T follicular helper cell (primary cell): ENCODE results near the gene S1PR2.
A peak's percentile ranks its signal among the peaks of the same experiment; 100 is the strongest.
"Not testable (repeated sequence)": the region's sequence is repeated elsewhere in the genome, so short reads cannot be mapped to it uniquely, and the experiment has no call there.

Experiments used
- DNase-seq: peaks from one replicate; pipeline ENCODE4 v3.0.0-alpha.2; 2020; ENCODE audit warnings: low read depth

Gene S1PR2

DNA sequence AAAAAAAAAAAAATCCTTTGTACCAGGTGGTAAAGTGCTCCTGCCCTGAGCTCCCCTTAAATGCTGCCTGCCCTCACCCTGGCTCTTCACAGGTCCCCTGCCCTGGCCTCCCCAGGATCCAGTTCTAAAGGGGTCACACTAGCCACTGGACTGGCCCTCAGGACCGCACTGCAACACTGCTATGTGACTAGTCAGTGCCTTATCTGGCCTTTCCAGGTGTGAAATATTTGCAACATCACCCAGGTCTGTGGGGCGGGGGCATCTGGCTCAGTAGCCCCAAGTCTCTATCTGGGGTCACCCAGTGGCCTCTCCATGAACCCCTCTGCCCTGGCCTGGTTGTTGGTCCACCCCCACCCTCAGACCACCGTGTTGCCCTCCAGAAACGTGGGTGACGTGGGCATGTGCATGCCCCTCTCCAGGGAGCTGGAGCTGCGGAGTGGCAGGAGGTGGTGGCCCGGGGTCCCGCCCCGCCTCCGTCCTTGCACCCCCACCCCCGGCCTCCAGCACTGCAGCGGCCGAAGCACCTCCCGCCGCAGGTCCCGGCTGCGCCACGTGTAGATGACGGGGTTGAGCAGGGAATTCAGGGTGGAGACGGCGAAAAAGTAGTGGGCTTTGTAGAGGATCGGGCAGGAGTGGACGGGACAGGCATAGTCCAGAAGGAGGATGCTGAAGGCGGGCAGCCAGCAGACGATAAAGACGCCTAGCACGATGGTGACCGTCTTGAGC lies 7.5 kb downstream of the S1PR2 start:
- no peak for DNase-seq

DNA sequence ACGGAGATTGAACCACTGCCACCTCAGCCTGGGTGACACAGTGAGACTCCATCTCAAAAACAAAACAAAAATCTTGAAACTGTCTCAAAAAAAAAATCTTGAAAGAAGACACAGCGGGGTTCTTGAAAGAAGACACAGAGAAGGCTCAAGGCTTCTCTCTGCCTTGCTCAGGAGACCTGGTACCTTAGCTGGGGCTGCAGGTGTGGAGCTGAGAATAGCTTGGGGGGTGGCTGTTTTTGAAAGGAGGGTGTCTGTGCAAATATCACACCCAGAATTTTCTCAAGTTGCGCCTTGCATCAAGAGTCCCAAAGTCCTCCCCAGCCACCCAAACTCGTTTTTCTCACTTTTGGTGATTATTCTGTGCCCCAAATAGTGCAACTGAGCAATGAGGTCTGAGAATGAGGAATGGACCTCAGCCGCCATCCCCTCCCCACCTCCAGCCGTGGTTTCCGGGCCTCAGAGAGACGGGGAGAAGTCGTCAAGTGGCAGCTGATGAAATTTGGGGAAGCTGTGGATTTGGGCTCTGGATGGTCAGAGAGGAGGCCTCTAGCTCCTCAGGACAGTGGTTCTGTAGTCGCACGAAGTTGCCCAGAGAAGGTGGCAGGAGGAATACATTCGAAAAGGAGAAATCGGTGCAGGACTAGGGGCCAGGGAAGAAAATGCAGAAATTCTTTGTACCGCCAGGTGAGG lies 8.8 kb downstream of the S1PR2 start:
- DNase-seq = no peak

DNA sequence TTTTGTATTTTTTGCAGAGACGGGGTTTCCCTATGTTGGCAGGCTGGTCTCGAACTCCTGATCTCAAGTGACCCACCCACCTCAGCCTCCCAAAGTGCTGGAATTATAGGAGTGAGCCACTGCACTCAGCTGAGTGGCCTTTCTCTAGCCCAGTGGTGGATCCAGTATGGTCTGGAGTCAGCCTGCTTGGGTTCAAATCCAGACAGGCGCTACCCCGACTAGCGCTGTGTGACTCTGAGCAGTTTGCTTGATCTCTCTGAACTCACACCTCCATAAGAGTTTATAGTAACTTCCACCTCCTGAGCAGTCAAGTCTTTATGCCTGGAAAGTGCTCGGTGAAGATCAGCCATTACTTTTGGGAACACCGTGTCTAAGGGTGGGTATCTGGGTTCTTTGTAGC lies 10.4 kb downstream of the S1PR2 start:
- DNase-seq = no peak

DNA sequence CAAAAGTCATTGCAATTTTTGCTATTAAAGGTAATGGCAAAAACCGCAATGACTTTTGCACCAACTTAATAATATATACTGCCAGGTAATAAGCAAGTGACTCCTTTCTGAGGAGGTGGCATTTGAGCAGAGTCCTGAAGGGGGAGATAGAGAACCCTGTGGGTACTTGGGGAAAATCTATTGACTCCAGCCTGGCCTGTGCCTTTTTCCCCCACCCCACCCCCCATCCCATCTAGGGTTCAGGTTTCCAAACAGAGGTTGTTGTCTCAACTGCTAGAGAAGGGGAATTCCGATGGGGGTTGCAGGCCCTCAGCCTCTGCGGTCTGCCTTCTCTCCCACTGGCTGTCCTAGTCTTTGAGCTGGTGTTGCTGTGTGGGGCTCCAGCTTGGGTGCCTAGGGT lies 11.5 kb downstream of the S1PR2 start:
- peak; percentile 25 for DNase-seq

DNA sequence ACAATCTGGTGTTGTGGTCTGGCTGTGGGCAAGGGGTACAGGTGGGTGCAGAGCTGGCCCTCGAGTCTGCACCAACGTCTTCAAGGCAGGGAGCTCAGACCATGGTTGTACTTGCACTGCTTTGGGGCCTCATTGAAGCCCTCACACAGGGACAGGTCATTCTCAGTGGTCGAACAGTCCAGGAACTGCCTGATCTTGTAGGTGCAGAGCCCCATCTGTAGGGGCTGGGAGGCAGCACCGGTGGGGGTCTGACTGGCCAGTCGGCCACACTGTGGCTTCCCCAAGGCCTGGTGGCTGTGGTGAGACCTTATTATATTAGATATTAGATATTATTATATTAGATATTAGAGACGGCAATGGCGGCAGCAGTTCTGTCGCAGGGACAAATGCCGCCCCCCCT lies 14.0 kb downstream of the S1PR2 start:
- DNase-seq = no peak

DNA sequence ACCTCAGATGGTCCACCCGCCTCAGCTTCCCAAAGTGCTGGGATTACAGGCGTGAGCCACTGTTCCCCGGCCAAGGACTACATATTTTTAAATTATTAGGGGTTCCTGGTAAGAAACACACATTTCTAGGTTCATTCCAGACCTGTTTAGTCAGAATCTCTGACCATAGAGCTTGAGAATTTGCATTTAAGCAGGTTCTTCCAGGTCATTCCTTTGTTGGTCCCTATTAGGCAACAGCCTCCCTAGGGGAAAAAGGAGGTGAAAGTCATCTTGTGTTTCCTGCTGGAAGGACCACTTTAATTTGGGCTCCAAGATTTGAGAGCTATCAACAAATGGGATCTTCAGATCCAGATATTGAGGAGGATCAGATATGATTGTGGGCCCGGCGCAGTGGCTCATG lies 16.3 kb downstream of the S1PR2 start:
- no peak for DNase-seq

DNA sequence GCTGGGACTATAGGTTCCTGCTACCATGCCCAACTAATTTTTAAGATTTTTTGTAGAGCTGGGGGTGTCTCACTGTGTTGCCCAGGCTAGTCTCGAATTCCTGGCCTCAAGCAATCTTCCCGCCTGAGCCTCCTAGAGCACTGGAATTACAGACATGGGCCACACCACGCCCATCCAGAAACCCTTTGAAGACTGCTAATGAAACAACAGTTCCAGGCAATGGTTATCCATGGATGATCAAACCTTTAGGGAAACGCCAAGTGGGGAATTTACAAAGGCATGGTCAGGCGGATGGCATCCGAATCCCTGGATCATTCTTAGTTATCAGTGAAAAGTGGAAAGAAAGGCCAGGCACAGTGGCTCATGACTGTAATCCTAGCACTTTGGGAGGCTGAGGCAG lies 19.4 kb downstream of the S1PR2 start:
- DNase-seq = no peak

DNA sequence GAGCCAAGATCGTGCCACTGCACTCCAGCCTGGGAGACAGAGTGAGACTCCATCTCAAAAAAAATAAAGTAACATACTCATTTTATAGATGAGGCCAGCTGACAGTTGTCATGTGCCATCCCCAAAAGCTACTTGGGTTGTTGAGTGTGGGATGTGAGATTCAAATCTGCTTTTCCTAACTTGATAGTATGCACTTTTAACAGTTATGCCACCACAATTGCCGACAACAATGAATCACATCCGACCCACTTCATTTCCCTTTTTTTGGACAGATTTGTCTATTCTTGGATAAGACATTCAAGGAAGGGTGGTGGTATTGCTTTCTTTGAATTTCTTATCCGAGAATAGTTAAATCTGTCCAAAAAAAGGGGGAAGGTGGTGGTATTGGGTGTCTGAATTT lies 20.1 kb downstream of the S1PR2 start:
- DNase-seq = no peak

DNA sequence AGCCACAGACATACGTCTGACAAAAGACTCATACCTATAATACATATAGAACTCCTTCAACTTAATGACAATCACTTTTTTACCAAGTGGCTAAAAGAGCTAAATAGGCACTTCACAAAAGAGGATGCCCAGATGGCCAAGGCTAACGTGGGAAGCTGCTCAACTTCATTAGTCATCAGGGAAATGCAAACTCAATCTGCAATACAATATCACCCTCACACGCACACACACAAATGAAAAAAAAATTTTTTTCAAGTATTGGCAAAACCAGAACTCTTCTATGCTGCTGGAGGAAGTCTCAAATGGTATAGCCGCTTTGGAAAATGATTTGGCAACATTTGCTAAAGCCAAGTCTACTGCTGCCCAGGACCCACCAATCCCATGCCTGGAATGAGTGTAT lies 21.8 kb downstream of the S1PR2 start:
- no peak for DNase-seq

DNA sequence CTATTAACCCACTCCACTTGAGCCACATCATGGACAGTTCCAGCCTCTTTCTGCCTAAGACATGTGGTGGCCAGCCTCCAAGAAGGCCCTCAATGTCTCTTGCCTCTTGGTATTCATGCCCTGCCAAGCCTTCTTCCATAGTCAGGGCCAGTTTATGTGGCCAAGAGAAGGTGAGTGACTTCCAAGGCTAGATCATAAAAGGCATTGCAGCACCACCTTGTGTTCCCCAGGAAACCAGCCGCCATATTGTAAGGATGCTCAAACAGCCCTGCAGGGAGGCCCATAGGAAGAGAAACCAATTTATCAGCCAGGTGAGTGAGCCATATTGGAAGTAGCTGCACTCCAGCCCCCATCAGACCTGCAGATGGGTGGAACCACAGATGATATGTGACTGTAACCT lies 24.1 kb downstream of the S1PR2 start:
- no peak for DNase-seq

DNA sequence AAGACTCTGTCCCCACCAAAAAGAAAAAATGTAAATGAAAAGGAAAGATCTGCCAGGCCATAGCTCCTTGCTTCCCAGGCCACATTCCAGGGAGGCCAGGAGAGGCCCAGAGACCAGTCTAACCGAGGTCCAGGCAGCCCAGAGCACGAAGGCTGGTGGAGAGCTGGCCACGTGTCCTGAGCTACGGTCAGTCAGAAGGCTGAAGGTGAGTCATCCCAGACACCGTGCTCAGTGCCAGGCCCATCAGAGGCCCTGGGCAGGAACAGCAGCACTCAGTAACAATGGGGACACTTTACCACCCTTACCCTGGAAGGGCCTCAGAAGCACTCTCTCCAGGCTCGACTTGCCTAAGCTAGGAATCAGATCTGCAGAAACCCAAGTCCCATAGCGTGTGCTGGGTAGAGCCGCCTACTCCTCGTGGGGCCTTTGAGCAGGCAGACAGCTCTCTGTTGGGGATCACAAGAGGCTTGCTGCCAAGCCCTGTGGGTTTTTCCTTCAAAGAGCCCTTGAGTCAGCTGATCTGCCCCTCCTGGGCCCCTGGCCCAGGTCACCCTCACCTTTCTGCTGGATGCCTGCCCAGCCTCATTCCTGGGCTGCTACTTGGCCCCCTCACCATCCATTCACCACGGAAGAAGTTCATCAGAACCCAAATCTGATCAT lies 24.8 kb downstream of the S1PR2 start:
- DNase-seq = no peak

DNA sequence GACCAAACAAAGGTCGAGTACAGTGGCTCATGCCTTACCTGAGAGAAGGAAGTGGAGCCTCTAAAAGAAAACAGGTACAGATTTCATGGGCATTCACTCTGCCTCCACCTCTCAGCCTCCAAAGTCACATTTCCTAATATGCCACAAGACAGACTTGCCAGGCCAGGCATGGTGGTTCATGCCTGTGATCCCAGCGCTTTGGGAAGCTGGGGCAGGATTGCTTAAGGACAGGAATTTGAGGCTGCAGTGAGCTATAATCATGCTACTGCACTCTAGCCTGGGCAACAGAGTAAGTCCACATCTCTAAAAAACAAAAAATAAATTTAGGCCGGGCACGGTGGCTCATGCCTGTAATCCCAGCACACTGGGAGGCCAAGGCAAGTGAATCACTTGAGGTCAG lies 25.5 kb downstream of the S1PR2 start:
- DNase-seq = no peak

DNA sequence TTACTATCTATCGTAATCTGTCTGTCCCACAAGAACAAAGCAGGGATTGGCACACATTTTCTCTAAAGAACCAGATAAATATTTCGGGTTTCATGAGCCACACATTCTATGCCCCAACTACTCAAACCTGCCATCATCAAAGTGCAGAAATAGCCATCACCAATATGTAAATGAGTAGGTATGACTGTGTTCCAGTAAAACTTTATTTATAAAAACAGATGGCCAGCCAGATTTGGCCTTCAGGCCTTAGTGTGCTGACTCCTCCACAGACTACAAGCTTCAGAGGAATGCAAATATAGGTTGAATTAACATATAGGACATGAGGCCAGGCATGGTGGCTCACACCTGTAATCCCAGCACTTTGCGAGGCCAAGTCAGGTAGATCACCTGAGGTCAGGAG lies 27.4 kb downstream of the S1PR2 start:
- DNase-seq = no peak

DNA sequence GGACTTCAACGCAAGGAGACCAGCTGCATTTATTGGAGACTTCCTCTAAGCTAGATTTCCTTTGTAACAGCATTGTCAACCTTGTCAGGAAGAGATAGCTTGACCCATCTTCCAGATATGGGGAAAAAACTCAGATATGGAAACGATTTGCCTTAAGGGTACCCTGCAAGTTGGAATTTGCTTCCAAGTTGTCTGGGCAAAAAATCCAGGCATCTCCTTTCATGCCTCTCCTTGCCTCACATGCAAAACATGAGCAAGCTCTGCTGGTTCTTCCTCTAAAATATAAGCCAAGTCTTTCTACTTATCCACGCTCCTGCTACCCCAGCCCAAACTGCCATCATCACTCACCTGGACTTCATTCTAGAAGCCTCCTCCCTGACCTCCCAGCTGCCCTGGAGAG lies 30.0 kb downstream of the S1PR2 start:
- DNase-seq = no peak

DNA sequence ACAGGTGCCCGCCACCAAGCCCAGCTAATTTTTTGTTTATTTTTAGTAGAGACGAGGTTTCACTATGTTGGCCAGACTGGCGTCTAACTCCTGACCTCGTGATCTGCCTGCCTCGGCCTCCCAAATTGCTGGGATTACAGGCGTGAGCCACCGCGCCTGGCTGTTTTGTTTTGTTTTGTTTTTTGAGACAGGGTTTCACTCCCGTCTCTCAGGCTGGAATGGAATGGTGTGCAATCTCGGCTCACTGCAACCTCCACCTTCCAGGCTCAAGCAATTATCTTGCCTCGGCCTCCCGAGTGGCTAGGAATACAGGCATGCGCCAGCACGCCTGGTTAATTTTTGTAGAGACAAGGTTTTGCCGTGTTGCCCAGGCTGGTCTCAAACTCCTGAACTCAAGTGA lies 31.0 kb downstream of the S1PR2 start:
- DNase-seq = not testable (repeated sequence)

DNA sequence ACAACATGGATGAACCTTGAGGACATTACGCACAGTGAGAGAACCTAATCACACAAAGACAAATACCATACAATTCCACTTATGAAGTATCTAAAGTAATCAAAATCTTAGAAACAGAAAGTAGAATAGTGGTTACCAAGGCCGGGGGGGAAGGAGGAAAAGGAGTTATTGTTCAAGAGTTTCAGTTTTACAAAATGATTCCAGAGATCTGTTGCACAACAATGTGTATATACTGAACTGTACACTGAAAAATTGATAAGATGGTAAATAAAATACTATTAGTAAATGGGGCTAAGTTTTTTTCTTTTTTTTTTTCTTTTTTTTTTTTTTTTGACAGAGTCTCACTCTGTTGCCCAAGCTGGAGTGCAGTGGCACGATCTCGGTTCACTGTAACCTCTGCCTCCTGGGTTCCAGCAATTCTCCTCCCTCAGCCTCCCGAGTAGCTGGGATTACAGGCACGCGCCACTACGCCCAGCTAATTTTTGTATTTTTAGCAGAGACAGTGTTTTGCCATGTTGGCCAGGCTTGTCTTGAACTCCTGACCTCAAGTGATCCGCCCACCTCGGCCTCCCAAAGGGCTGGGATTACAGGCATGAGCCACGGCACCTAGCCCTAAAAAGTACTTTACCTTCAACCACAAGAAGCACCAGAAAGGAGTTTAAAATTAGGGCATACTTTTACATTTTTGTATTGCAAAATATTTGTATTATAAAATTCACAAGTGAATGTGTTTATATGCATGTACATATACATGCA lies 32.1 kb downstream of the S1PR2 start:
- not testable (repeated sequence) for DNase-seq

DNA sequence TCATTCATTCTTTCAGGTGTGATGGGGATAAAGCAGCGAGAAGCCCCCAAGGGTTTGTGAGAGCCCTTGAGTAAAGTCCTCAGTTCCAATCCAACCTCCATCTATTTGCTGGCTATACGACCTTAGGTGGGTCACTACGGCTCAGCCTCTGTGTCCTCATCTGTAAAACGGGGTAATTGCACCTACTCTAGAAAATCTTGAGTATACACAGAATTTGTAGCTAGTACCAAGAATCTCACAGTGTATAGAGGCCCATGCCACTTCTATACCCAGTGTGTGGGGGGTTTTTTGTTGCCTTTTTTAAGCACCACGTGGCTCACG lies 36.0 kb downstream of the S1PR2 start:
- no peak for DNase-seq

DNA sequence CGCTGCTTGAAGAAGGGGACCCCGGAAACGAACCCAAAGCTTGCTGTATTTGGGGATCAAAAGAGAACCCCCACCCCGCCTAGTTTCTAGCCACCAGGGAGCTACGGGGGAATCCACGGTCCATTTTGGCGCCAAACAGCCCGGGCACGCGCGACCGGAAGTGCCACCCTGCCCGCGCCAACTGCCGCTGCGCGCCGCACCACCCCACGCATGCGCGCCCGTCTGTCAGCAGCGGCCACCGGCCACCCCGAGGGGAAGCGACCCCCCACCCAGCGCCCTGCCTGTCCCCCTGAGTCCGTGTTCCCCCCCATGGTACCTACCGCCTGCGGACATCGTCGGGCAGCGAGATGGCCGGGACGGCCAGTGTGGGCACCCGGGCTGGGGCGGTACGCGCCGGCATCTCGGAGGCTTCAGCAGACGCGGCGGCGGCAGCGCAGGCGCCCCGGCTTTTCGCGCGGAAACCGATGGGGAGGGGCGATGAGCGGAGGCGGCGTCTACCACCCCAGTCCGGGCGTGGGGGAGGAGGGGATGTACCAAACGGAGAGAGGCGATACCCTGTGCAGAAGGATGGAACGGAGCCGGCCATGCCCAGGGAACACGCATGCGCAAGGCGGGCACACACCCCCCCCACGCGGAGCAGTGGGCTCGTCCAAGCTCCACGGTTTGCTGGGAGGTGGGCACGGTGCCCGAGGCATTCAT lies 36.5 kb downstream of the S1PR2 start, which contains the start of gene DNMT1:
TSS of gene DNMT1 (minus strand) at position 454 of the 699 bp plus-strand sequence. CDS start at position 400, 54 bp downstream.
- DNase-seq = peak; percentile 88

DNA sequence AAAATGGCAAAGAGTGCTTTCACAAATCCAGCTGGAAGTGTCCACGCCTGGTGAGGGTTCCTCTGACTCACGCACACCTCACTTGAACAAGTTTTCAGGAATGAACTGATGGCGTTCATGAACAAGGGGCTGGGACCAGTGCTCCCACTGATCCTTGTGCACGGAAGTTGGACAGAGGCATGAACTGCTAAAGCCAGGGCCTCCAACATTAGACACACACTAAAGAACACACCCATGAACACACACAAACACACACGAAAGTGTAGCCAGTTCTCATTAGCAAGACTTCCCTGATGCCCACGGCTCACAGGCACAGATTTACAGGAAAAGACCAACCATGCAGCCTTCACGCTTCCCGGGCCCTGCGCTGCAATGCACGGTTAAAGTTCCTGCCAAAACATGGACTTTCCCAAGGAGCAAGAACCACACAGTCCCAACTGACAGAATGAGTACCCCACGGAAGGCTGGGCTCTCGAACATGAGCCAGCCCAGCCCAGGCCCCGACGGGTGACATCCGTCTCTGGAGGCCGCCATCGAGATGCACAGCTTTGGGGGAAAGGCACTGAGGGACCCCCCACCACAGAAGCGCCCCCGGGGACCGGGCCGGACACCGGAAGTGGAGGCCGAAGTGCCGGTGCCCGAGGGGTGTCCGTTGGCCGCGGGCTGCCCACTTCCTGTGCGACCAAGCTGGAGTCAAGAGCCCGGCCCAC lies 37.2 kb downstream of the S1PR2 start:
- DNase-seq = no peak

DNA sequence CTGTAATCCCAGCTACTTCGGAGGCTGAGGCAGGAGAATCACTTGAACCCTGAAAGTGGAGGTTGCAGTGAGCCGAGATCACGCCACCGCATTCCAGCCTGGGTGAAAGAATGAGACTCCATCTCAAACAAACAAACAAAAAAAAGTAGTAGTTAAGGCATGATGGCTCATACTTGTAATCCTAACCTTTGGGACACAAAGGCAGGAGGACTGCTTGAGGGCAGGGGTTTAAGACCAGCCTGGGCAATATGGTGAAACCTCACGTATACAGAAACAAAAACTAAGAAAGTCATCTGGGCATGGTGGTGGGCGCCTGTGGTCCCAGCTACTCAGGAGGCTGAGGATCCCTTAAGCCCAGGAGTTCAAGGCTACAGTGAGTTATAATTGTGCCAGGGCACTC lies 38.2 kb downstream of the S1PR2 start:
- no peak for DNase-seq

DNA sequence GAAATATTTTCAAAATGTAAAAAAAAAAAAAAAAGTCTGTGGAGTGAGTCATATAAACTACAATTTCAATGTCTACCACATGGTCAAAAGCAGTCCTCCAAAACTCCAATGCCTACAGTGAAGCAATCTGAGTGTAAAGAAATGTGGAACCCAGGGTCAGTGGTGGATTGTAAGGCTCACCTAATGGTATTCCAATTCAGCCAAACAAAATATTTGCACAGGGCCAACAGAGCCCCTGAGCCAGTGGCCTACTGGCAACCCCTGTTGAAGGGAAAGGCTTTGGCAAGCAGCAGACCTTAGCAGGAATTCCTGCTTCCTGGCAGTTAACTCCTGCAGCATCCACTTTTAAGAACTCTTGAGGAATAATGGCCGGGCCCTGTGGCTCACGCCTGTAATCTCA lies 39.8 kb downstream of the S1PR2 start:
- no peak for DNase-seq
